ENCODE measurements around the gene NOS1AP.

NOS1AP gene

DNA sequence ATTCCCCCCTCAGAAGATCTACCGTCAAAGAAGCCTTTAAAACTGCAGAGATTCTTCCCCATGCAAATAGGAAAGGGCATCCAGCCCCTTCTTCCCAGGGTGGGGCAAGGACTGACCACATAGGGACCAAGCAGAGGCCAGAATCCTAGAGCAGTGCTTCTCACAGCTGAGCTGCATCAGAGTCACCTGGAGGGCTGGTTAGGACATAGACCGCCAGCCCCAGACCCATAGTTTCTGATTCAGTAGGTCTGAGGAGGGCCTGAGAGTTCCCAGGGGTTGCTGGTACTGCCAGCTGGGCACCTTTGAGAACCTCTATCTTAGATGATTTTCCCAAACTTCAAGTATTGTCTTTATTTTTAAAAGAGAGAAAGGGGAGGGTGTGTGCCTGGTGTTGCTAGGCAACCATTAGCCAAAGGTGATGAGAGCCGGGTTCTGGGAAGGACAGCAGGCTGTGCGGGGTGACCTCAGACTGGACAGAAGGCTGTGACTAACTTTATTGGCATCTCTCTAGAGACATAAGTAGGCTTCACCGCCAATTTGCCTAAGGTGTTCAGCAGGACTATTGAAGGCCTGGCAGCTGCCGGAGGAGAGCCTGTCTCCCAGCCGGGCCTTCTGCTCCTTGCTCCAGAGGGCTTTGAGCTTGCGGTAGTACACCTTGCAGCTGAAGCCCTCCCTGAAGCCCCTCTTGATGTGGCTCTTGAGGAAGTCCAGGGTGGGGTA lies 304.2 kb downstream of the NOS1AP start:
- DNase-seq: no peak

GRCh38 chr1:162374406-162374805 lies 304.9 kb downstream of the NOS1AP start:
- no peak for DNase-seq

GRCh38 chr1:162375463-162375862 lies 306.0 kb downstream of the NOS1AP start:
- DNase-seq: no peak

- DNase-seq: no peak
These were observed 307.2 kb downstream of the NOS1AP start, which contains the start of gene SPATA46 for GRCh38 chr1:162376691-162377090. SPATA46 (minus strand) TSS chr1:162376854; CDS start chr1:162376790, 64 bp downstream.

DNA sequence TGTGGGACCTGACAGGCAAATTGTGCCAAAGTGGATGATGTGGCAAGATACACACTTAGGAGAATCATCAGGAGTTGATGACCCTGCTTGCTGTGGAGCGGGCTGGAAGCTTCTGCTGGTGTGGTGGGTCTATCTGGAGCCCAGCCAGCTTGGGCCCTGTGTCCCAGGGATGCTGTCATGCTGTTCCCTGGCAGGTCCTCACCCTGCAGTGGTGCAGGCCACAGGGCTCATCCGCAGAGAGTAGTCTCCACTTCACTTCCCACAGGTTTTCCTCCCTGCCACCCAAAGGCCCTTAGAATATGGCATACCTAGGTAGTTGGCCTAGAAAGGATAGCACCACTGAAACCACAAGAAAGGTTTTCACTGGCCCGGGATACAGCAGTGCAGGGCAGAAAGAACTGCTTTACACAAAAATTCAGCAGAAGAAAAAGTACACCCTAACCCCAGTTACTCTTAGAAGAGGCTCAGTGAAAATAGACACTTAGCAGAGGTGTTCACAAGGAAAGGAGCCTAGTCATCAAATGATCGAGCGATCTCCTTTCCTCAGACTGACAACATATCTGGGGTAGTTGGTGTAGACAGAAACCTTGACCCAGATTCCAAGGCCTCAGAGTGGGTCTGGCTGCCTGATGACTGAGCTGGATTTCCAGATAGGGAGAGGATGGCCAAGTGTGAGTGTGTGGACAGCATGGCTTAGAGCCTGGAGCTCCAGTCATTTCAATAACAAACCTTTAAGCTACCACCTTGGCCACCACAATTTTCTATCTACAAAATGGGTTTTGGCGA lies 310.8 kb downstream of the NOS1AP start:
- no peak for DNase-seq

DNA sequence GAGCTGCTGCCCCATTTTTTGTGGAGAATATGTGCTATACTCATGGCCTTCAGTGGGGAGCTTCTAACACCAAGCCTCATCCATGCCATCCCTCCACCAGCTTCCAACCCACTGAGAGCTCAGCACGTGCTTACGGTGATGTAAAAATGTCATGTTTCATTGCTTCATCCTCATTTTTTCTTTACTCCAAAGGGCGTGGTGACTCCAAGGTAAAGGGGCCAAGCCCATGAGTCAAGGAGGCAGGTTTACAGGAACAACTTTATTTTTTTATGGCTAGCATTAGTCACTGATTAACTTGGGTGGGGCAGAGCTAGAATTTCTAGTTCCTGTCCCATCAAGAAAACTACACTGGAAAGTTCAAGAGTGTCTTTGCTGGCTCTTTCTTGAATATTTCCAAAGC lies 311.9 kb downstream of the NOS1AP start, which contains the start of gene C1orf226:
Gene C1orf226 (plus strand): TSS at position 346 of the 400 bp plus-strand sequence. CDS start 174 bp downstream, outside the sequence.
- no peak for DNase-seq

- no peak for DNase-seq
These were observed 312.7 kb downstream of the NOS1AP start for GRCh38 chr1:162381941-162382750.

DNA sequence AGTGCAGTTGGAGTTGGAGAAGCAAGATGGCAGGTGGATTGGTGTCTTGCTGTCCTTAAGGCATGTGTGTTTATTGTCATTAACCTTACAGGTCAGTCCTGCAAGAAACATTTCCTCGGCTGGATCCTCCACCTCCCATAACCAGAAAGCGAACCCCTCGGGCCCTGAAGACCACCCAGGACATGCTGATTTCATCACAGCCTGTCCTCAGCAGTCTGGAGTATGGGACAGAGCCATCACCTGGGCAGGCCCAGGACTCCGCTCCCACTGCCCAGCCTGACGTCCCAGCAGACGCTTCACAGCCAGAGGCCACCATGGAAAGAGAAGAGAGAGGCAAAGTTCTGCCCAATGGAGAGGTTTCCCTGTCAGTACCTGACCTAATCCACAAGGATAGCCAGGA lies 313.6 kb downstream of the NOS1AP start:
- no peak for DNase-seq

- DNase-seq: no peak
These were observed 314.0 kb downstream of the NOS1AP start for GRCh38 chr1:162383516-162383915.

DNA sequence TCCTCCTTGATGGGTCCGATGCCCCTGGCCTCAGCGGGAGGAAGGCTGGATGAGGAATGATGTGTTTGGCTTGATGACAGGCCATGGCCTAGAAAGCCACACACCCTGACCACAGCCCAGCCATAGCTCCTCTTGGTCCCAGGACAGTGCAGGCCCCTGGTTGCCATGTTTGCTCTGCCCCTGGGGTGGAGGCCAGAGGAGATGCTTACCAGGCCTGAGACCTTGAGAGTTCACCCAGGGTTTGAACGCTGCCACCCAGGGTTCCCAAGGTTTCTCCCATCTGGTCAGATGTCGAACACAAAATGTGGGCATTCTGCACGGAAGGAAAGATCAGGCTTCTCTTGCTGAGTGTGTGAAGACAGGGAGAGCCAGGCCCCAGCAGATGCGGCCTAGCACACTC lies 314.6 kb downstream of the NOS1AP start:
- DNase-seq: no peak

- DNase-seq: no peak
These were observed 315.2 kb downstream of the NOS1AP start for GRCh38 chr1:162384601-162385279.

DNA sequence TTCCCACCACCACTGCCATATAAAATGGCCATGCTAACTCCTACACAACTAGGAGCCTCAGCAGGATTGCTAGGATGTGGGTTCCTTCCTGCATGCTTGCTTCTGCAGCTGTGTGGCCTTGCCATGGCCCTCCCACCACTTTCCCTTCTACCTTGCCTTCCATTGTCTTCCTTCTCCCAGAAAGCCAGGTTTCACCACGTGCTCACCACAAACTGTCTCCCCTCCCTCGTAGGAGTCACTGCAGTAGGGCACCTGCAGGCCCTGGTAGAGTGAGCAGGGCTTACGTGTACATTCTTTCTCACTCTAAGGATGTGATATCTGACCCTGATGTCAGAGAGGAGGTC lies 315.8 kb downstream of the NOS1AP start:
- DNase-seq: no peak

GRCh38 chr1:162385702-162386101 lies 316.2 kb downstream of the NOS1AP start:
- no peak for DNase-seq

- no peak for DNase-seq
These were observed 317.1 kb downstream of the NOS1AP start for GRCh38 chr1:162386292-162387225.

GRCh38 chr1:162387226-162388082 lies 318.0 kb downstream of the NOS1AP start:
- no peak for DNase-seq

DNA sequence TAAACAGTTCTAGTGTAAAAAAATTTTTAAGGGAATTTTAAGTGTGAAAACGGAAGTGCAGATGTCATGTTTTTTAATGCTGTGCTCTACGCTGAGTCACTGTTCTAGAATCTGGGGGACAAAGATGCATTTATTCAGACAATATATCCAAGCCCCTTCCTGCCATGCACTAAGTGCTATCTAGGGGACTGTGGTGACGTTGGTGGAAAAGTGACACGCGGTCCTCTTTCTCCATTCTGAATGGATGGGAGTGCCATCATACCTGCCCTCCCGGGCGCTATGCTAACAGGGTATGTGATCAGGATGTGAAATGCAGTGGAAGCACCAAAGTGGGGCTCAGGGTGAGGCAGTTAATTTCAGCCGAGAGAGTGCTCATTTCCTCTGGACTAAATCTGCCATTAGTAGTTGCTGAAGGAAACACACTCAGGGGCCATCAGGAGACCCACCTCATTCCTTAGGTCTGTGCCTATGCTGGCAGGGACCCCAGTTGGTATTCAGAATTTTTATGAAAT lies 318.6 kb downstream of the NOS1AP start:
- no peak for DNase-seq

DNA sequence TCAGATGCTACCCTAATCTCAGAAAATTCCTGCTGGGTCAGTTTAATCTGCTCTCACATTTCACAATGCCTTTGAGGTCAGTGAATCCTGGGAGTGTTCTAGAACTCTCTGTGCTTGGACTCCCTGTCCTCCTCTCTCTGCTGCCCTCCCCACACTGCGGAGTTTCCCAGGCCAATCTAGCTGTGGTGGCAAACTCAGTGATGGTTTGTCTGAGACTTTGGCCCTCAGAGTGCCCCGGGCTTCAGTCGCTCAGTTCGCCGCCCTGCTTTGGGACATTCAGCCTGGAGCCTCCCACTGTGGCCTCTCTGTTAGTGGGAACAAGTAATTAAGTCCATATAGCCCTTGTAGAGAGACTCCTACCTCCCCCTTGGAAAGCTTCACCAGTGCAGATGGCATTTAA lies 319.1 kb downstream of the NOS1AP start:
- DNase-seq: no peak

- DNase-seq: peak; percentile 32
These were observed 319.7 kb downstream of the NOS1AP start for GRCh38 chr1:162389021-162389818.

DNA sequence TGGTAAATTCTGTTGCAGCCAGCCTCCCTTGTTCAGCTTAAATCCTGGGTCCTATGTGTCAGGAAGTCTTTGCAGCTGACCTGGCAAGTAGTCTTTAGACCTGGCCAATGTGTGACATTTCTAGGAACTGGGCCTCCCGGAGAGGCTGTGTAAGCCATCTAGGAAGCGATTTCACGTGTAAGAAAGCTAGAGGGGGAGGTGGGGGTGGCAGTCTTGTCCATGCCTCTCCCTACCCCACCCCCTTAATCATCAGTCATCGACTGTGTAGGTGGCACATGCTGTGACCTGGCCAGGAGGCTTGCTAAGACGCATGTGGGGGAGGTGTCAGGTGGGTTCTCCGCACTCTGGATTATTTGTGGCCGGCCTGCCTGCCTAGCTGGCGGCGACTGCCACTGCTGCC lies 320.5 kb downstream of the NOS1AP start:
- DNase-seq: no peak
